Esophagus (tissue), 2 donors: Measurements from ENCODE around the gene SLC19A2. TPM values are rescaled to one million over a fixed set of nuclear protein-coding genes. Genes with fewer than 3 reads are reported as not detected.

Source experiments
- H3K27ac ChIP-seq, 2 donors: one replicate each; pipeline ENCODE4 v1.5.1; 2013; ENCODE audit warnings: low read depth in 2 of 2, mild to moderate bottlenecking in 2 of 2, inconsistent platforms in 1 of 2, low read length in 1 of 2, moderate library complexity in 1 of 2
- H3K27me3 ChIP-seq, 2 donors: one replicate each; pipeline ENCODE4 v1.6.1; 2013; ENCODE audit warnings: low read length in 2 of 2, control low read depth in 1 of 2, mild to moderate bottlenecking in 1 of 2; ENCODE audit not compliant: insufficient read depth in 2 of 2, control insufficient read depth in 1 of 2
- H3K36me3 ChIP-seq, 2 donors: one replicate each; pipeline ENCODE4 v1.6.1; 2013; ENCODE audit warnings: low read length in 1 of 2; ENCODE audit not compliant: control insufficient read depth in 2 of 2, insufficient read depth in 2 of 2
- H3K4me1 ChIP-seq, 2 donors: one replicate each; pipeline ENCODE4 v1.6.1; 2013; ENCODE audit warnings: low read length in 1 of 2; ENCODE audit not compliant: control insufficient read depth in 2 of 2, insufficient read depth in 2 of 2
- H3K4me3 ChIP-seq, 2 donors: one replicate each; pipeline ENCODE4 v1.5.1; 2013; ENCODE audit warnings: low read length in 2 of 2, mild to moderate bottlenecking in 2 of 2, low read depth in 1 of 2, moderate library complexity in 1 of 2
- H3K9me3 ChIP-seq, 2 donors: one replicate each; pipeline ENCODE4 v1.6.1; 2013; ENCODE audit warnings: mild to moderate bottlenecking in 2 of 2, low read depth in 1 of 2, low read length in 1 of 2, moderate library complexity in 1 of 2; ENCODE audit not compliant: control insufficient read depth in 2 of 2, insufficient read depth in 1 of 2
- WGBS, 2 donors: extraction: QIAGEN DNeasy Blood & Tissue Kit; methylation state at CpG; one replicate each; pipeline ENCODE4 v1.1.7; 2013; 5-methylcytosine and 5-hydroxymethylcytosine counted together
- polyA plus RNA-seq, 2 donors: library from polyadenylated mRNA; stranded (reverse); fragments of 200-250 nt; gene quantifications; one replicate each; pipeline ENCODE4 v1.2.3, GENCODE V29; 2013
- donor health status: healthy with polysubstance abuse.
- donor health status: Bipolar disorder and iron deficiency.

SLC19A2 gene
- polyA plus RNA-seq, 2 donors: 5.7 to 8.8 TPM

- peak overlapping the region in 1 of 2 donors; percentile 73 for H3K4me3 ChIP-seq
- H3K27me3 ChIP-seq: no peaks in the 10 kb centered on the region
- 39 to 49% methylated on average over 5 of the region's 5 CpGs for WGBS, 2 donors
- H3K36me3 ChIP-seq: no peaks in the 10 kb centered on the region
- H3K9me3 ChIP-seq: no peaks in the 10 kb centered on the region
- H3K27ac ChIP-seq: peak overlapping the region in 1 of 2 donors; percentile 9
- H3K4me1 ChIP-seq: no peaks in the 10 kb centered on the region
Measured at GRCh38 chr1:169483500-169483966, 2.2 kb downstream of the SLC19A2 start.

GRCh38 chr1:169479363-169480066 is 6.2 kb downstream of the SLC19A2 start:
- H3K4me1 ChIP-seq: no peaks in the 10 kb centered on the region
- no peak overlapping the region for H3K27ac ChIP-seq
- no peaks in the 10 kb centered on the region for H3K27me3 ChIP-seq
- H3K36me3 ChIP-seq: peaks cover 0 to 5% of the 10 kb centered on the region in 2 donors
- no peak overlapping the region for H3K4me3 ChIP-seq
- WGBS, 2 donors: 86 to 97% methylated on average over 1 of the region's 1 CpG
- H3K9me3 ChIP-seq: no peaks in the 10 kb centered on the region

- Histone ChIP-seq H3K27ac (no peak overlapping the region), H3K36me3 (peaks cover 0 to 5% of the 10 kb centered on the region in 2 donors), H3K9me3 (no peaks in the 10 kb centered on the region), H3K4me1 (no peaks in the 10 kb centered on the region), H3K27me3 (no peaks in the 10 kb centered on the region), H3K4me3 (no peak overlapping the region)
- 95% methylated on average over 5 of the region's 5 CpGs for WGBS, 2 donors
Measured at GRCh38 chr1:169478094-169478672, 7.6 kb downstream of the SLC19A2 start.

- 80 to 85% methylated on average over 3 of the region's 3 CpGs for WGBS, 2 donors
- H3K36me3 ChIP-seq: peaks cover 0 to 5% of the 10 kb centered on the region in 2 donors
Measured at GRCh38 chr1:169475806-169476387, 9.8 kb downstream of the SLC19A2 start.

GRCh38 chr1:169474302-169474995 is 11.3 kb downstream of the SLC19A2 start:
- Histone ChIP-seq H3K27me3 (no peaks in the 10 kb centered on the region), H3K9me3 (no peaks in the 10 kb centered on the region)
- 94 to 98% methylated on average over 1 of the region's 1 CpG for WGBS, 2 donors

More at GRCh38 chr1:169475806-169476387, 9.8 kb downstream of the SLC19A2 start:
- Histone ChIP-seq H3K9me3 (no peaks in the 10 kb centered on the region), H3K27me3 (no peaks in the 10 kb centered on the region), H3K4me1 (no peaks in the 10 kb centered on the region), H3K27ac (no peak overlapping the region), H3K4me3 (no peak overlapping the region)

GRCh38 chr1:169473347-169473746 is 12.4 kb downstream of the SLC19A2 start:
- Histone ChIP-seq H3K4me1 (no peaks in the 10 kb centered on the region), H3K27me3 (no peaks in the 10 kb centered on the region), H3K27ac (no peak overlapping the region), H3K9me3 (no peaks in the 10 kb centered on the region), H3K4me3 (no peak overlapping the region), H3K36me3 (peaks cover 0 to 5% of the 10 kb centered on the region in 2 donors)
- 75 to 84% methylated on average over 5 of the region's 5 CpGs for WGBS, 2 donors

More at GRCh38 chr1:169474302-169474995, 11.3 kb downstream of the SLC19A2 start:
- no peak overlapping the region for H3K27ac ChIP-seq
- no peak overlapping the region for H3K4me3 ChIP-seq
- H3K4me1 ChIP-seq: no peaks in the 10 kb centered on the region
- peaks cover 0 to 5% of the 10 kb centered on the region in 2 donors for H3K36me3 ChIP-seq

GRCh38 chr1:169472738-169473137 is 13.0 kb downstream of the SLC19A2 start:
- 84 to 88% methylated on average over 3 of the region's 3 CpGs for WGBS, 2 donors
- no peaks in the 10 kb centered on the region for H3K9me3 ChIP-seq

GRCh38 chr1:169468982-169469381 is 16.8 kb downstream of the SLC19A2 start:
- Histone ChIP-seq H3K9me3 (no peaks in the 10 kb centered on the region), H3K4me1 (no peaks in the 10 kb centered on the region), H3K4me3 (no peak overlapping the region), H3K27me3 (no peaks in the 10 kb centered on the region), H3K36me3 (peaks cover 2% of the 10 kb centered on the region in 2 donors), H3K27ac (no peak overlapping the region)

More at GRCh38 chr1:169472738-169473137, 13.0 kb downstream of the SLC19A2 start:
- Histone ChIP-seq H3K27ac (no peak overlapping the region), H3K36me3 (peaks cover 0 to 6% of the 10 kb centered on the region in 2 donors), H3K27me3 (no peaks in the 10 kb centered on the region), H3K4me3 (no peak overlapping the region), H3K4me1 (no peaks in the 10 kb centered on the region)
